NCI-H524 (cell line): Measurements from ENCODE around the gene RFK.
"Not testable (repeated sequence)": the region's sequence is repeated elsewhere in the genome, so short reads cannot be mapped to it uniquely, and the experiment has no call there.

Experiments used
- DNase-seq, 2 experiments: peaks; one replicate each; lab custom pipeline; 2025; lab: John Stamatoyannopoulos, UW

RFK gene

GRCh38 chr9:76370396-76371023 is 23.7 kb downstream of the RFK start:
- no peak for DNase-seq

- DNase-seq, result peak; percentile 15 to 66
Observed at GRCh38 chr9:76369583-76369982, 24.6 kb downstream of the RFK start.

- peak in 1 of 2 experiments; percentile 32 for DNase-seq
Observed at GRCh38 chr9:76366275-76366674, 28.0 kb downstream of the RFK start.

GRCh38 chr9:76365028-76365427 is 29.2 kb downstream of the RFK start:
- DNase-seq, result no peak

GRCh38 chr9:76363032-76363395 is 31.2 kb downstream of the RFK start:
- DNase-seq, result no peak

- DNase-seq, result not testable (repeated sequence)
Observed at GRCh38 chr9:76362332-76363031, 31.7 kb downstream of the RFK start.

- DNase-seq, result no peak
Observed at GRCh38 chr9:76359766-76360165, 34.5 kb downstream of the RFK start.

GRCh38 chr9:76359365-76359764 is 34.9 kb downstream of the RFK start:
- no peak for DNase-seq

- no peak for DNase-seq
Observed at GRCh38 chr9:76358628-76359280, 35.5 kb downstream of the RFK start.

- no peak for DNase-seq
Observed at GRCh38 chr9:76357555-76357954, 36.7 kb downstream of the RFK start.

GRCh38 chr9:76355886-76356285 is 38.3 kb downstream of the RFK start:
- no peak for DNase-seq

- DNase-seq, result no peak
Observed at GRCh38 chr9:76354221-76354620, 40.0 kb downstream of the RFK start.

GRCh38 chr9:76353280-76353679 is 40.9 kb downstream of the RFK start:
- DNase-seq, result no peak

GRCh38 chr9:76352026-76352620 is 42.1 kb downstream of the RFK start:
- no peak for DNase-seq

- DNase-seq, result no peak
Observed at GRCh38 chr9:76351006-76351405, 43.2 kb downstream of the RFK start.

- DNase-seq, result no peak
Observed at GRCh38 chr9:76349865-76350264, 44.4 kb downstream of the RFK start.

- no peak for DNase-seq
Observed at GRCh38 chr9:76342858-76343257, 51.4 kb downstream of the RFK start.

GRCh38 chr9:76342201-76342600 is 52.0 kb downstream of the RFK start:
- no peak for DNase-seq

GRCh38 chr9:76341616-76342015 is 52.6 kb downstream of the RFK start:
- no peak for DNase-seq

- no peak for DNase-seq
Observed at GRCh38 chr9:76338418-76338817, 55.8 kb downstream of the RFK start.

GRCh38 chr9:76336027-76336426 is 58.2 kb downstream of the RFK start:
- DNase-seq, result peak in 1 of 2 experiments; percentile 59
